ENCODE measurements around the gene GAPDHS.

The GAPDHS gene

GRCh38 chr19:35540356-35540927, 7.2 kb downstream of the GAPDHS start:
- no peak for DNase-seq

GRCh38 chr19:35542209-35542608, 9.0 kb downstream of the GAPDHS start:
- DNase-seq = no peak

GRCh38 chr19:35543280-35544109, 10.2 kb downstream of the GAPDHS start:
- no peak for DNase-seq

DNA sequence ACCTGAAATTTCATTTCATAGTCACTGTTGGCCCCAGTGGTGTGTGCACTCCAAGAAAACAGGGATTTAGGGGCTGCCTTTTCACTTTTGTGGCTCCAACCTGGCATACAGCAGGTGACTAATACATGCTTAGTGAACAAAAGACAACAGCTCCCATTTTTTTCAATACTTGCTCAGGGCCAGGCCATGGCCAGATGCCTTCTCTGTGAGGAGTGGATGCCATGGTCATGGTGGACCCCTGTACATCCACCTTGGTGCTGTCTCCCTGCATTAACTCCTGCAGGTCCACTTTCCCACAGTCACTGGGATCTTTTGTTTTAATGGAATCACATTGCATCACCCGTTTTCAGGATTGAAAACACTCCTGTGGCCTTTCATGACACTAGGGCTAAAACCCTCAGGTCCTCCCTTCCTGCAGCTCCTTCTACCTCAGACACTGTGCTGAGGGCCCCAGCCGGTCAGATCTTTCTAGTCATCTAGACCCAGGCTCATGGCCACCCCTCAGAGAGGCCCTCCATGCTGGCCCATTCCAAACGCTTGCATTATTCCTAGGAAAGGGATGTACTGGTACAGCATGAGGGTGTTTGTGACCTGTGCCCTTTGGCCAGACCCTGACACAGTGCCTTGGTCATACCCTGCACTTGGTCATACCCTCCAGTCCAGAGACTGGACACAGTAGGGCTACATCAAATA, 11.0 kb downstream of the GAPDHS start:
- no peak for DNase-seq

DNA sequence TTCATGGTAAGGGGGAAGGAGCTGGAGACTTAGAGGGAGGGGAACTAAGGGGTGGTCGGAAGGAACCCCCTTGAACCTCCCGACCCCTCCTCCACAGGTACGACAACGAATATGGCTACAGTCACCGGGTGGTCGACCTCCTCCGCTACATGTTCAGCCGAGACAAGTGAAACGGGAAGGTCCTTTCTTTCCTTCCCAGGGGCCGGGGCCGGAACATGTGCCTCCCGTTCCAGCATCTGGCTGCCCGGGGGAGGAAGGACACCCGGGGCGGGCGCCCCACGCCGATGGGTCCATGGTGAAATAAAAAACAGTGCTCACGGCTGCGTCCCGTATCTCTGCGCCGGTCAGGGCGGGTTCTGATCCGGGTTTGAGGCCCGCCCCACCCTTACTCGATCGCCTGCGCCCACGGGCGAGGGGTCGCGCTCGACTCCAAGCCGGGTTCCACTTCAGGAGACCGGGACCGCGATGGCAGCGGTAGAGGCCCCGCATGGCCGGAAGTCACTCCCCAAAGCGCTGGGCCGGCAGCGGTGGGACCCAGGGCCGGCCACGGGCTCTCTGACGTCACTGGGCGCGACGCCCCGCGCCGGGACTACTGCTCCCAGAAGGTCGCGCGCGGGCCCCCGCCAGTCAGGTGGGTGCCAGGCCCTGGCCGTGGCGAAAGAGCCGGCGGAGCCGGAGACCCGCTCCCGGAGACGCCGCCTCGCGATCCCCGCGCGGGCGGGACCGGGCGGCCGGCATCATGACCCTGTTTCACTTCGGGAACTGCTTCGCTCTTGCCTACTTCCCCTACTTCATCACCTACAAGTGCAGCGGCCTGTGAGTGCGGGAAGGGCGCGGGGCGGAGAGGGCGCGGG, 12.0 kb downstream of the GAPDHS start, which contains the start of gene TMEM147:
TSS of gene TMEM147 (plus strand) at position 626 of the 854 bp plus-strand sequence. CDS start at position 740, 114 bp downstream.
- DNase-seq = peak; percentile 45

DNA sequence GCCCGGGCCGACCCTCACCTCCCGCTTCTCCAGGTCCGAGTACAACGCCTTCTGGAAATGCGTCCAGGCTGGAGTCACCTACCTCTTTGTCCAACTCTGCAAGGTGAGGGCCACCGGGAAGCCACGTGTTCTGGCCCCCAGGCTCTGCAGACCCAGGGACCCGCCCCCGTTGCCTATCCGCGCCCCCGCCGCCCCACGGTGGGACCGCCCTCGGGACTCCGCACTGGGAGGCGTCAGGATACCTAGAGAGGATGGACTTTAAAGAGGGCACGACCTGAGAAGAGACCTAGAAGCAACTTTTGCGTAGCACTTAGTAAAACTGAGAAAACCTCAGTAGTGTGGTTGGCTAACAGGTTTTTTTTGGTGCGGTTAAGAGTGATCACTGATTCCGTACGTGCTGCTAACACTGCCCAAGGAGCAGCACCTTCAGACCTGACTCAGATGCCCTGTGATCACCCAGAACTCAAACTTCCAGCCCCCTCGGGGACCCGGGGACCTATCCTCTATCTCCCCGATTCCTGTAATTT, 12.7 kb downstream of the GAPDHS start:
- no peak for DNase-seq

DNA sequence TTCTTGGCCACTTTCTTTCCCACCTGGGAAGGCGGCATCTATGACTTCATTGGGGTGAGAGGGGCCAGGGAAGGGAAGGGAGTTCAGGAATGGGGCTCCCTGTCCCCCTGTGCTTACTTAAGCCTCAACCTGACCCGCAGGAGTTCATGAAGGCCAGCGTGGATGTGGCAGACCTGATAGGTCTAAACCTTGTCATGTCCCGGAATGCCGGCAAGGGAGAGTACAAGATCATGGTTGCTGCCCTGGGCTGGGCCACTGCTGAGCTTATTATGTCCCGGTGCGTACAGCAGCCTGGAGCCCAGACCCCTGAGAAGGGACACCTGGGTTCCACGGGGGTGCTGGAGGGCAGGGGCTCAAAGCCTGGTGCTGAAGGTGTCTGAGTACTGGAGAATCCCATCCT, 13.3 kb downstream of the GAPDHS start:
- DNase-seq = no peak

GRCh38 chr19:35549174-35549788, 16.0 kb downstream of the GAPDHS start:
- peak; percentile 45 for DNase-seq

DNA sequence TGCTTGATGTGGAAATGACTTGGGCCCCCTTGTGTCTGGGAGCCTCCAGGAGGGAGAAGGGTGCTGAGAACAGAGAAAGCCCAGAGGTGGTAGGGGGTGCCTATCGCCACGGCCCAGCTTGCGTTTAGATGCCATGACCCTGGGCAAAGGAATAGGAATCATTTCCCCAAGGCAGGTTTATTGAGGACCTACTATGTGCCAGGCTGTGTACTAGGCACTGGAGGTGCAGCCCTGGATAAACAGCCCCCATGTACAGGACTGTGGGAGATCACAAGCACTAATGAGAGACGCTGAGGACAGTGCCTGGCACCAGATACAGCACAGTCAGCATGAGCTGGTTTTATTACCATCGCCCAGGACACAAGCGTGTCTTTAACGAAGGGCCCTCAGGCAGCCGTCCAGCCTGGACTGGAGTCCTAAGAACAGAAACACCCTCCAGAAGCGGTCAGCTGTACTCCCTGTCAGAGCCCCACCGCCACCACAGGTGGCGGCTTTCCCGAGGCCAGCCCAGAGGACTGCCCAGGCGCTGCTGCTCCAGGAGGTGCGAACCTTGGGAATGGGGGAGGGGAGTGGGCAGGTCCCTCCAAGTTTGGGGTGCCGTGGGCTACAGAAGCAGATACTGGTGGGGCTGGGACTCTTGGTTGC, 16.7 kb downstream of the GAPDHS start:
- no peak for DNase-seq

DNA sequence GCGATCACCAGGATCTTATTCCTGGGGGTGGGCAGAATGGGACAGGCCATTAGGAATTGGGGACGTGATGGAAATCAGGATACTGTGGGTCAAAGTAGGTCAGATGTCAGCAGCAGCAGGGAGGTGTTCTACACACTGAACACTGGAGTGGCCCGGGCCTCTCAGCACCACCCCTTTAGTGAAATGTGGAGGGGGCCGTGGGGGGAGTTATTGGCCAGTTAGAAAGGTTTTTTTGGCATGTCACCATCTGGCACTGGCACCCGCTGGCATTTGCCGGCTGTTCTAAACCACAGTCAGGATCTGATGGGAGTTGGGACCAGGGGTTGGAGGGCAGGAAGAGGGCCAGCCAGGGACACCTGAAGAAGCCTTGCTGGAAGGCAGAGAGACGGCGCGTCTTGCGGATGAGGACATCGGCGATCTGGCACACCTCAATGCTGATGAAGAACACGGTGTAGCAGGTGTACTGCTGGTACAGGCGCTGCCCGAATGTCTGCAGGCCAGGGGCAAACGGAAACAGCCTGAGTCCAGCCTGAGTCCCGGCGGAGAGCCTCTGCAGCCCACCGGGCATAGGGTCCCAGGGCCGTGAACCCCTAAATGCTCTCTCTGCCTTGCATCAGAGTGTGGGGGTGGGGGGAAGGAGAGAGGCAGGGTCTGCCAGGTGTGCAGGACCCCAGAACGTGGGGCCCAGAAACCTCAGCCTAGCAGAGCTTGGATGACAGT, 18.0 kb downstream of the GAPDHS start:
- DNase-seq = no peak

DNA sequence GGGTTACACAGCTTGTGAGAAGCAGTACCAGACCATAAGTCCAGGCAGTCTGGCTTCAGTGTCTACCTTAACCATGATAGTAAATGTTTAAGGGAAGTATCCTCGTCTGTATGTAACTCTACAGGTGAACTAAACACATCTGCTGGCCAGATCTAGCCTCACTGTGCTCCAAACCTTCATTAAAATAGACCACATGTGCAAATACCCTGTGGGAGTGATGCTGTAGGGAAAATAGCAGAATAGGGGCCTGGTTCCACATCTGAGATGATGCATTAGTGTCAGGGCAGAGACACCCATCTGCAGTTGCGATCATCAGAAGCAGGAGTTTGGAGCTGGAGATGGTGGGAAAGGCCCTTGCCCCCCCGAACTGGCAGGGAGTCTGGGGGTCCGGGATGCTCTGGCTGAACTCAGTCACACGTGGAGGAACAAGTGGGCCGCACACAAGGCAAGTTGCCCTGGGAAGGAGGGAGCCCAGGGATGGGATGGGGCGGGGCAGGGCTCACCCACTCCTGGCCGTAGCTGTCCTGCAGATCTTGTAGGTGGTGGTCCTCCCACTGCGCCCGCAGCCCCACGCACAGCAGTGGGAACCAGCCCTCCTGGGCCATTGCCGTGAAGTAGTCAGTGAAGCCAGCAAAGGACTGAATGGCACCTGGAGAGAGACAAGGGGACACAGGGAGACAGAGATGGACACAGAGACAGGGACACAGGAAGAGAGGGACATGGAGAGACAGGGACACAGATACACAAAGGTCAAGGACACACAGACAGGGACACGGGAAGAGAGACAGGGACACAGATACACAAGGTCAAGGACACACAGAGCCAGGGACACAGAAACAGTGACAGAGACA, 19.5 kb downstream of the GAPDHS start:
- DNase-seq = no peak

DNA sequence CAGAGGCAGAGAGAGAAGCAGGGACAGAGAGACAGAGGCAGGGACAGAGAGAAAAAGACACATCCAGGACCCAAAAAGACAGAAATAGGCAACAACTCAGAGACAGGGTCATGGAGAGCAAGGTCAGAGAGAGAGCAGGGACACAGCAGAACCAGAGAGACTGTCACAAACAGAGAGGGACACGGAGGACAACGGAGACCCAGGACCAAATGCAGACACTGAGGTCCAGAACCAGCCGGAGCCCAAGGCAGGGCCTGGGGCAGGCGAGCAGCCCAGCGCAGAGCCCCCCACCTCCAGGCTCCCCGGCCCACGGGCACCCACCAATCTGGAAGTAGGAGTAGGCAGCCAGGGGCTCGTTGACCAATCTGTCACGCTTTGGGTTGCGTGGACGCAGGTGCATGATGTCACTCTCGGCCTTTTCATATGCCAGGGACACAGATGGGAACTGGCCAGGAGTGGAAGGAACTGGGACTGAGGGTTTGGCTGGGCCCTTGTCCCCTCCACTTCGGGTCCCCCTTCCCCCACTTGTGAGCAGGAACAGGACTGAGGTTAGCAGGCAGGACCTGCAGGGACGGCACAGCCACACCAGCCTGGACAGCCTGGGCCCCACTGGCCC, 20.2 kb downstream of the GAPDHS start:
- no peak for DNase-seq

- DNase-seq = no peak
Observed at GRCh38 chr19:35554076-35554475, 20.8 kb downstream of the GAPDHS start.

- DNase-seq = peak; percentile 10
Observed at GRCh38 chr19:35555301-35556005, 22.2 kb downstream of the GAPDHS start.

- DNase-seq = no peak
Observed at GRCh38 chr19:35556025-35556590, 22.9 kb downstream of the GAPDHS start.

DNA sequence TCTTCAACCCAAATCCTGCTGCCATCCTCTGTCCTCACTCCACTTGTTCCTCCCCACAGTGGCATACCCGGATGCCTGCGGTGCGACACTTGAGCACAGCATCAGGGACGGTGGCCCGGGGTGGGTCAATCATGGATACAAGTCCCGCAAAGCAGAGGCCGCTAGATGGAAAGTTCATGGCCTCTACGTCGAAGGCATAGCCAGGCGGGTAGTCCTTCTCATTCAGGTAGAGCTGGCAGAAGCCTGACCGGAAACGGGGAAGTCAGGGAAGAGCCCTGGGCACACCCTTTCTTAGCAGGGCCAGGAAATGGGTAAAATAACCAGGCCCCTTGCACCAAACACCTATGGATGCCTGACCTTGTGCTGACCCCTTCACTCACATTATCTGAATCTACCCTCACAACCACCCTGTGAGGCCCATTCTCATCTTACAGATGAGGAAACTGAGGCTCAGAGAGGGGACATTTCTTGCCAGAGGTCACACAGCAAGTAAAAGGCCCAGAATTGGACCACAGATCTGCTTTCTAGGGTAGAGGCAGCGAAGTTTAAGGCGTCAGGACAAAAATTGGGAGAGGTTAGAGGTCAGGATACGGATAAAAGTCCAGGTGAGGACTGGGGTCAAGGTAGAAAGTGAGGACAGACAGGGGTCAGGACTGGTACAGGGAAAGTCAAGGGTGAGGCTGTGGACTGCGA, 23.7 kb downstream of the GAPDHS start:
- no peak for DNase-seq

DNA sequence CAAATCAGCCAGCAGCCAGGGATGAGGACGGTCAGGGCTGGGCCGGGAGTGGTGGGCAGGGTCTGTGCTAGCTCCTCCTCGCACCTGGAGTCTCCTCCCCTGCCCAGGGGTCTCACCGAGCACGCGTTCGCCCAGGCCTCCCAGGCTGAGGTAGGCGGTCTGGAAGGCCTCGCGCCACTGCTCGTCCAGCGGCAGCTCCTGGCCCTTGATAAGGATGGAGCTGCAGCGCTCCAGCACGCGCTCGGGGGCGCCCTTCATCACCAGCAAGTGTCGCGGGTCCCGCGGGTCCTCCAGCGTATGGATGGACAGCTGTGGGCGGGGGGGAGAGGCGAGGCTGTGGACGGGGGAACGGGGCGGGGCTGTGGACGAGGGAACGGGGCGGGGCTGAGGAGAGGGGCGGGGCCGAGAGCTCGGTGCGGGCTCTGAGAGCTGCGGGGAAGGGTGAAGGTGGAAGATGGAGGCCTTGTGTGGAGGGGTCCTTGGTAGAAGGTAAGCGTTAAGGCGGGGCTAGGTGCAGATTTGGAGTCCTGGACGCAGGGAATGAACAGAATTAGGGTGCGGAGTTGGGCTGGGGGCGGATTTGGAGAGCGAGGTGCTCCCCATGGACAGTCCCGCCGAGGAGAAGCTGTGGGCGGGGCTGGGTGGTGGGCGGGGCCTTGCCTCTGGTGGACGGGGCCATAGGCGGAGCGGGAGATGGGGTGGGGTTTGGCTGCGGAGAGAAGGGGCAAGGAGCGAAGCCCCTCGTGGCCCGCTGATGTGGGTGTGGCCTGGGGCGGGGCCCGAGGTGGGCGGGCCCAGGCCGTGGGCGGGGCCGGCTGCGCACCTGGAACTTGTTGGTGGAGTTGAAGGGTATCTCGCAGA, 24.5 kb downstream of the GAPDHS start:
- peak; percentile 47 for DNase-seq
